NCI-H2196 treated with DMSO at 0.1 percent for 48 hours (cell line): ENCODE measurements around the gene LRRC14B.
"Not testable (repeated sequence)": the region's sequence is repeated elsewhere in the genome, so short reads cannot be mapped to it uniquely, and the experiment has no call there.

Experiments used
- DNase-seq: peaks from one replicate; lab custom pipeline; 2025; ENCODE audit not compliant: unreplicated experiment; lab: John Stamatoyannopoulos, UW

LRRC14B gene

DNA sequence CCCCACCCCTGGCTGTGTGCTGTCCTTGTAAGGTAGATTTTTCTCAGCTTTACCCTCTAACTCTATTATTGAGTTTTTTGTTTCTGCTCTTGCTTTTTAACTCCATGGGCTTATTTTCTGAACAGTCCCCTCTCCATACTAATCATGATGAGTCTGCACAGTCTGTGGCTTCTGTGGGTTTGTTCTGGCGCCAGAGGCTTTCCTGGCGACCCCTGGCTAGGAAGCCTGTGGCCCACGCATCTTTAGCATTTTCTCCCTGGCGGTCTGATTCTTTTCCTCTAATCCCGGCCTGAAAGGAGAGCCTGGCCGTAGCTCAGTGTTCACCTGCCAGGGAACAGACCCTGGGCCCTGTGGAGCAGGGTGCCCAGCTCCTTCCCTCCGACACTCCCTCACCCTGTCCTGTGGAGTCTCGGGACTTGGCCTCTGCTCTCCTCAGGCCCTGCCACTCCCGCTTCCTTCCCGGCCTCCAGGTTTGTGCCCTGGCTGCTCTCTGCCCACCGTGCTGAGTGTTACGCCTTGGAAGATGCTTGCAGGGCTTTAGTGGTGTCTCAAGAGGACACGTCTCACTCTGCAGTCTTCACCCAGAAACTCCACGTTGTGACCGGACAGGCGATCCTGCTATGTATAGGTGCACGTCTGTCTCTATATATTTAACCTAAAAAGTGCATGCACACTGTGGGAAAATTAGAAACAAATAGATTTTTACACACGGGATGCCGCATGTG, 31.7 kb upstream of the LRRC14B start:
- no peak for DNase-seq

- DNase-seq, result no peak
Observed at GRCh38 chr5:160173-160510, 31.2 kb upstream of the LRRC14B start.

DNA sequence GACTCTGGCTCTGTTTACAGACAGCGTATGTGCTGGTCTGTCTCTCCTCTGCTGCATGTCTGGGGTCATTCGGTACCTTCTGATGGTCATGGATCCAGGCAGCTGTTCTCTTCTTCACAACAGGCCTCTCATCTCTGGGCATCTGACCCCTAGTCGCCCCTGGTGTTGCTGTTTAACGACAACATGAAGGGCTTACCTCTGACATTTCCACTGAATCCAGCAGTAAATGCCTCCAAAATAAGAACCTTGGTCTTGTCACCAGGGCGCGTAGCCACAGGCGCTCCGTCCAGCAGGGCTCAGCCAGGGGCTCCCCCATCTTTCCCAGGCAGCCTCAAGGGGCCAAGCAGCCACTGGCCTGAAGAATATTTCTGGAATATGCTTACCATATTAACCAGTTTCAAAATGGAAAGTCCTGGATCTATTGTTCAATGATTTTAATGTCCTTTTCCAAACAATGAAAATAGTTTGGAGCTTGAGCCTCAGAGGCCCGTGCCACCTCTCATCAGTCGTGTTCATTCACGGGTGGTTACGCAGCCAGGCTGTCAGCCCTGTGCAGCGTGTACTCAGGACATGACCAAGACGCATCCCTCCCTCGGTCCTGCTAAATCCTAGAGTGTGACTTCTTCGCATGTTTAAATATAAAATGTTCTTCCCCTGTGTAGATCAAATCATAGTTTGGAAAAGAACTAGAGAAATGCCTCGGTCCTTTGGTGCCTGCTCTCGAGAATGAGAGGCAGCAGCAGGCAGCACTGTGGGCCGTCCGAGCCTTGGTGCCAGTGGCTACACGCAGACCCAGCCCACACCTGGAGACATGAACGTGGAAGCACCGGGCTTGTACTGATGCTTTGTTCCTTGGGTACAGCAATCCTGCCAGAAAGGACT, 30.1 kb upstream of the LRRC14B start:
- DNase-seq, result no peak

GRCh38 chr5:161803-162110, 29.5 kb upstream of the LRRC14B start:
- DNase-seq, result no peak

DNA sequence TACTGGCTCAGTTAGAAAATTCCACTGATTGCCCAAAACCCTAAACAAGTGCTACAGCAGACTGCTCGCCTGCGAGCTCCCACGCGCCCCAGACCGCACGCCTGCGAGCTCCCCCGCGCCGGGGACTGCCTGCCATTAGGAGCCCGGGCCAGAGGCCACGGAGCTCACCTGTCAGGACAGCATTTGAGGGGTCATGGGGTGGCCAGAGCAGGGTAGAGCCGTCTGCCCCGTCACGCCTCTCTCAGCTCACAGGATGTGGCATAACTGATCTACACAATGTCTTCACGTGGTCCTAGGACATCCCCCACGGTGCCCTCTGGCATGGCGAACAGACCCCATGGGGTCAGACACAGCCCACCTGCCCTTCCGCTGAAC, 29.1 kb upstream of the LRRC14B start:
- no peak for DNase-seq

GRCh38 chr5:162565-163337, 28.5 kb upstream of the LRRC14B start:
- DNase-seq, result no peak

DNA sequence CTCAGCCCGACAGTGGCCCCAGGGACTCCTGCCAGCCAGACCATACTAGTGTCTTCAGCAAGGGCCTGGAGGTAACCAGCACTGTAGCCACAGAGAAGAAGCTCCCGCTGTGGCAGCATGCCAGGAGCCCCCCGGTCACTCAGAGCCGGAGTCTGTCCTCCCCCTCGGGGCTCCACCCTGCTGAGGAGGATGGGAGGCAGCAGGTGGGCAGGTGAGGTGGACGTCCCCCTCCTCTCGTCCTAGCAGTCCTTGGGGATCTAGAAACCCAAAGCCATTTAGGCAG, 28.0 kb upstream of the LRRC14B start:
- DNase-seq, result no peak

GRCh38 chr5:163841-164240, 27.5 kb upstream of the LRRC14B start:
- DNase-seq, result no peak

GRCh38 chr5:164244-164643, 27.1 kb upstream of the LRRC14B start:
- DNase-seq, result no peak

GRCh38 chr5:164783-165182, 26.5 kb upstream of the LRRC14B start:
- DNase-seq, result not testable (repeated sequence)

GRCh38 chr5:166441-167372, 24.6 kb upstream of the LRRC14B start:
- DNase-seq, result no peak

- no peak for DNase-seq
Observed at GRCh38 chr5:167511-167910, 23.8 kb upstream of the LRRC14B start.

GRCh38 chr5:167982-168660, 23.2 kb upstream of the LRRC14B start:
- DNase-seq, result no peak

DNA sequence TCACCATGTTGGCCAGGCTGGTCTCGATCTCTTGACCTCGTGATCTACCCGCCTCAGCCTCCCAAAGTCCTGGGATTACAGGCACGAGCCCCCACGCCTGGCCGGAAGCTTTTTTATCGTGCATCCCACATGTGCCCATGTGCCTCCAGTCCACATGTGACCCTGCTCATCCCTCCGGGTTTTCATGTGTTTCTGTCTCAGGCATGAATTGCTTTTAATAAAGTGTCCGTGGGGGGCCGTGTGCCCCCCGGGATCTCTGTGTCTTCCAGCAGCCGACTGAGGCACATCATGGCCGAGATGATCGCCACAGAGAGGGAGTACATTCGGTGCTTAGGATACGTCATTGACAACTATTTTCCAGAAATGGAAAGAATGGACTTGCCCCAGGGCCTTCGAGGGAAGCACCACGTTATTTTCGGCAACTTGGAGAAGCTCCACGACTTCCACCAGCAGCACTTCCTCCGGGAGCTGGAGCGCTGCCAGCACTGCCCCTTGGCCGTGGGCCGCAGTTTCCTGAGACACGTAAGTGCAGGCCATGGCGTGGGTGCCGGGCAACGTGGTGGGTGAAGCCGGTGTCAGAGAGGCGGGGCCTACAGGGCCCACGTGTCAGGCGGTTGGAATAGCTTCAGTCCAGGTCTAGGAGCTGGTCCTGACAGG, 22.1 kb upstream of the LRRC14B start:
- DNase-seq, result no peak

DNA sequence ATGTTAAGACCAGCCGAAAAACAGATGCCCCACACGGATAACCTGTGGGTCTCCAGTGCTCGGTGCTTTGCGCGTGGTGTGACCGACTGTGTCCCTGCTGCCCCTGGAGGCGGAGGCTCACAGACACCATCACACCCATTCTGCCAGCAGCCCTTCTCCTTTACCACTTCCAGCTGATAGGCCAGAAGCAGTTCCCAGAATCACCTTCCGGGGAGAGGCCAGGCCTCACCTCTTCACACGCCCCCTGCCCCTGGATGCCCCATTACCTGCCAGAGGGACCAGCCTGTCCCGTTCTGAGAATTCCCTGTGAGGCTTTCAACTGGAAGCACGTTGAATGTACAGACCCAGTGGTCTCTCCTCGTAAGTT, 21.6 kb upstream of the LRRC14B start:
- DNase-seq, result no peak

- no peak for DNase-seq
Observed at GRCh38 chr5:170971-171800, 20.1 kb upstream of the LRRC14B start.

- no peak for DNase-seq
Observed at GRCh38 chr5:171801-172331, 19.4 kb upstream of the LRRC14B start.

- no peak for DNase-seq
Observed at GRCh38 chr5:172421-172820, 18.9 kb upstream of the LRRC14B start.

- no peak for DNase-seq
Observed at GRCh38 chr5:172841-173251, 18.4 kb upstream of the LRRC14B start.
